Nephron progenitor cell (in vitro differentiated cells): ENCODE measurements around the gene RCOR1.

Source experiments
- DNase-seq: peaks from one replicate; pipeline ENCODE4 v3.0.0; 2021
- H3K27ac Mint-ChIP-seq: 2 replicates; pipeline ENCODE4 v1.8.0; 2021; ENCODE audit warnings: mild to moderate bottlenecking, moderate library complexity, mixed read lengths
- H3K27me3 Mint-ChIP-seq: 2 replicates; pipeline ENCODE4 v1.8.0; 2021; ENCODE audit warnings: mild to moderate bottlenecking, low read depth, mixed read lengths; ENCODE audit not compliant: poor library complexity
- H3K36me3 Mint-ChIP-seq: 2 replicates; pipeline ENCODE4 v1.8.0; 2021; ENCODE audit warnings: low read depth, mixed read lengths
- H3K4me1 Mint-ChIP-seq: 2 replicates; pipeline ENCODE4 v1.8.0; 2021; ENCODE audit warnings: mixed read lengths
- H3K4me3 Mint-ChIP-seq: 2 replicates; pipeline ENCODE4 v1.8.0; 2021; ENCODE audit warnings: mild to moderate bottlenecking, moderate library complexity, mixed read lengths
- H3K9me3 Mint-ChIP-seq: 2 replicates; pipeline ENCODE4 v1.8.0; 2021; ENCODE audit warnings: mild to moderate bottlenecking, moderate library complexity, mixed read lengths
- CTCF ChIP-seq: fragments of 200-600 bp; sonication (generic); IDR thresholded peaks from 2 replicates; pipeline ENCODE4 v1.5.0; 2021; ENCODE audit warnings: antibody characterized with exemption

Gene RCOR1

GRCh38 chr14:102731871-102732800, 139.7 kb downstream of the RCOR1 start:
- no peak overlapping the region for H3K4me3 Mint-ChIP-seq
- no peak for TF ChIP-seq CTCF
- peaks cover 35% of the 10 kb centered on the region for H3K36me3 Mint-ChIP-seq

GRCh38 chr14:102732924-102733323, 140.5 kb downstream of the RCOR1 start:
- no peaks in the 10 kb centered on the region for H3K9me3 Mint-ChIP-seq
- H3K4me3 Mint-ChIP-seq: no peak overlapping the region
- no peak for TF ChIP-seq CTCF
- peaks cover 5% of the 10 kb centered on the region for H3K4me1 Mint-ChIP-seq
- no peak for DNase-seq
- H3K27ac Mint-ChIP-seq: peak overlapping the region; percentile 64
- peaks cover 4% of the 10 kb centered on the region for H3K27me3 Mint-ChIP-seq
- H3K36me3 Mint-ChIP-seq: peaks cover 35% of the 10 kb centered on the region

More at GRCh38 chr14:102731871-102732800, 139.7 kb downstream of the RCOR1 start:
- DNase-seq: no peak
- Mint-ChIP-seq H3K27me3 (peaks cover 4% of the 10 kb centered on the region), H3K27ac (no peak overlapping the region), H3K4me1 (peaks cover 5% of the 10 kb centered on the region), H3K9me3 (no peaks in the 10 kb centered on the region)

GRCh38 chr14:102733326-102733725, 140.9 kb downstream of the RCOR1 start:
- TF ChIP-seq CTCF: no peak
- peaks cover 5% of the 10 kb centered on the region for H3K4me1 Mint-ChIP-seq
- H3K27ac Mint-ChIP-seq: peak overlapping the region; percentile 64
- peaks cover 34% of the 10 kb centered on the region for H3K36me3 Mint-ChIP-seq
- DNase-seq: no peak
- no peaks in the 10 kb centered on the region for H3K9me3 Mint-ChIP-seq
- peaks cover 4% of the 10 kb centered on the region for H3K27me3 Mint-ChIP-seq
- H3K4me3 Mint-ChIP-seq: no peak overlapping the region

- Mint-ChIP-seq H3K27me3 (peaks cover 7% of the 10 kb centered on the region), H3K9me3 (peaks cover 3% of the 10 kb centered on the region), H3K4me1 (peaks cover 9% of the 10 kb centered on the region), H3K36me3 (peaks cover 30% of the 10 kb centered on the region), H3K27ac (peak overlapping the region; percentile 13), H3K4me3 (no peak overlapping the region)
- TF ChIP-seq CTCF: no peak
- no peak for DNase-seq
Measured at GRCh38 chr14:102734436-102734835, 142.0 kb downstream of the RCOR1 start.

GRCh38 chr14:102736956-102737355, 144.5 kb downstream of the RCOR1 start:
- Mint-ChIP-seq H3K27ac (no peak overlapping the region), H3K4me3 (no peak overlapping the region), H3K9me3 (peaks cover 27% of the 10 kb centered on the region), H3K4me1 (peaks cover 9% of the 10 kb centered on the region), H3K36me3 (peaks cover 42% of the 10 kb centered on the region), H3K27me3 (peaks cover 7% of the 10 kb centered on the region)
- no peak for DNase-seq
- no peak for TF ChIP-seq CTCF
